Nephron (organoid): ENCODE data around the gene ITPR1.

ENCODE experiments used
- H3K27ac Mint-ChIP-seq, 3 experiments: 2 replicates each; pipeline ENCODE4 v1.8.0; 2020; ENCODE audit warnings: mixed read lengths in 3 of 3, mild to moderate bottlenecking in 2 of 3, moderate library complexity in 1 of 3
- H3K27me3 Mint-ChIP-seq: 2 replicates; pipeline ENCODE4 v1.8.0; 2021; ENCODE audit warnings: low read depth, mild to moderate bottlenecking, moderate library complexity, mixed read lengths
- H3K36me3 Mint-ChIP-seq: 2 replicates; pipeline ENCODE4 v1.8.0; 2020; ENCODE audit warnings: low read depth, mixed read lengths
- H3K4me1 Mint-ChIP-seq: 2 replicates; pipeline ENCODE4 v1.8.0; 2020; ENCODE audit warnings: mixed read lengths
- H3K4me3 Mint-ChIP-seq, 3 experiments: 2 replicates each; pipeline ENCODE4 v1.8.0; 2020; ENCODE audit warnings: mild to moderate bottlenecking in 3 of 3, mixed read lengths in 3 of 3, moderate library complexity in 2 of 3
- H3K9me3 Mint-ChIP-seq: 2 replicates; pipeline ENCODE4 v1.8.0; 2020; ENCODE audit warnings: mixed read lengths
- CTCF ChIP-seq, 3 experiments: fragments of 200-600 bp; sonication (generic); IDR thresholded peaks; one replicate each; pipeline ENCODE4 v1.5.0; 2021; ENCODE audit warnings: antibody characterized with exemption in 3 of 3; ENCODE audit not compliant: unreplicated experiment in 3 of 3

ITPR1 gene

GRCh38 chr3:4846543-4846942 is 353.4 kb downstream of the ITPR1 start:
- Mint-ChIP-seq H3K9me3 (no peaks in the 10 kb centered on the region), H3K27ac (no peak overlapping the region), H3K4me3 (no peak overlapping the region), H3K4me1 (peaks cover 27% of the 10 kb centered on the region), H3K36me3 (peaks cover 15% of the 10 kb centered on the region), H3K27me3 (no peaks in the 10 kb centered on the region)
- TF ChIP-seq CTCF (IDR thresholded peaks at IDR 0.05; ENCODE audit: unreplicated experiment in 3 of 3): no peak

GRCh38 chr3:4848176-4848825 is 355.2 kb downstream of the ITPR1 start:
- H3K27ac Mint-ChIP-seq: peak overlapping the region; percentile 19 to 49 (median 36)
- H3K9me3 Mint-ChIP-seq: no peaks in the 10 kb centered on the region
- peaks cover 25% of the 10 kb centered on the region for H3K4me1 Mint-ChIP-seq
- H3K27me3 Mint-ChIP-seq: no peaks in the 10 kb centered on the region
- H3K36me3 Mint-ChIP-seq: peaks cover 8% of the 10 kb centered on the region
- no peak for TF ChIP-seq CTCF (IDR thresholded peaks at IDR 0.05; ENCODE audit: unreplicated experiment in 3 of 3)
- no peak overlapping the region for H3K4me3 Mint-ChIP-seq

GRCh38 chr3:4849136-4849535 is 356.0 kb downstream of the ITPR1 start:
- peaks cover 31% of the 10 kb centered on the region for H3K4me1 Mint-ChIP-seq
- no peaks in the 10 kb centered on the region for H3K9me3 Mint-ChIP-seq

GRCh38 chr3:4849739-4850138 is 356.6 kb downstream of the ITPR1 start:
- peak overlapping the region in 1 of 3 experiments; percentile 1 for H3K27ac Mint-ChIP-seq
- peaks cover 3% of the 10 kb centered on the region for H3K36me3 Mint-ChIP-seq
- peaks cover 31% of the 10 kb centered on the region for H3K4me1 Mint-ChIP-seq
- H3K9me3 Mint-ChIP-seq: no peaks in the 10 kb centered on the region
- H3K27me3 Mint-ChIP-seq: no peaks in the 10 kb centered on the region
- TF ChIP-seq CTCF (IDR thresholded peaks at IDR 0.05; ENCODE audit: unreplicated experiment in 3 of 3): no peak
- H3K4me3 Mint-ChIP-seq: no peak overlapping the region

More at GRCh38 chr3:4849136-4849535, 356.0 kb downstream of the ITPR1 start:
- Mint-ChIP-seq H3K27ac (peak overlapping the region in 2 of 3 experiments; percentile 19 to 49), H3K36me3 (peaks cover 3% of the 10 kb centered on the region), H3K4me3 (no peak overlapping the region), H3K27me3 (no peaks in the 10 kb centered on the region)
- TF ChIP-seq CTCF (IDR thresholded peaks at IDR 0.05; ENCODE audit: unreplicated experiment in 3 of 3): no peak

- peak overlapping the region in 1 of 3 experiments; percentile 1 for H3K27ac Mint-ChIP-seq
- no peaks in the 10 kb centered on the region for H3K27me3 Mint-ChIP-seq
- H3K4me1 Mint-ChIP-seq: peaks cover 31% of the 10 kb centered on the region
- peaks cover 3% of the 10 kb centered on the region for H3K36me3 Mint-ChIP-seq
- TF ChIP-seq CTCF (IDR thresholded peaks at IDR 0.05; ENCODE audit: unreplicated experiment in 3 of 3): no peak
- H3K4me3 Mint-ChIP-seq: no peak overlapping the region
- H3K9me3 Mint-ChIP-seq: no peaks in the 10 kb centered on the region
Measured at GRCh38 chr3:4850211-4850927, 357.2 kb downstream of the ITPR1 start.

- peaks cover 31% of the 10 kb centered on the region for H3K4me1 Mint-ChIP-seq
- no peaks in the 10 kb centered on the region for H3K9me3 Mint-ChIP-seq
- no peak overlapping the region for H3K4me3 Mint-ChIP-seq
- H3K27me3 Mint-ChIP-seq: no peaks in the 10 kb centered on the region
- H3K27ac Mint-ChIP-seq: no peak overlapping the region
- TF ChIP-seq CTCF (IDR thresholded peaks at IDR 0.05; ENCODE audit: unreplicated experiment in 3 of 3): no peak
- peaks cover 3% of the 10 kb centered on the region for H3K36me3 Mint-ChIP-seq
Measured at GRCh38 chr3:4850928-4851265, 357.7 kb downstream of the ITPR1 start.
